GM23338 (cell line): Measurements from ENCODE around the gene EMD. TPM values are rescaled to one million over a fixed set of nuclear protein-coding genes. Genes with fewer than 3 reads are reported as not detected.

Source experiments
- ATAC-seq: fragments of 200-7000 bp; cut with Tn5 transposase; 3 replicates; pipeline ENCODE4 v1.9.1; 2020
- DNase-seq: peaks from one replicate; pipeline ENCODE4 v3.0.0-alpha.2; 2015; ENCODE audit warnings: low spot score
- H2AFZ ChIP-seq: fragments of 200-600 bp; sonication (generic); 2 replicates; pipeline ENCODE4 v1.8.0; 2016; ENCODE audit warnings: antibody characterized with exemption, mild to moderate bottlenecking, moderate library complexity
- H3F3A ChIP-seq: fragments of 200-600 bp; sonication (generic); replicated peaks from 2 replicates; pipeline ENCODE4 v1.8.0; 2017; ENCODE audit warnings: antibody characterized with exemption, mixed run types, low read depth
- H3K27ac ChIP-seq: fragments of 200-600 bp; sonication (generic); 2 replicates; pipeline ENCODE4 v1.6.1; 2016; ENCODE audit warnings: low read depth
- H3K27me3 ChIP-seq: fragments of 200-600 bp; sonication (generic); 2 replicates; pipeline ENCODE4 v1.8.0; 2016; ENCODE audit warnings: mild to moderate bottlenecking, mixed run types, moderate library complexity; ENCODE audit not compliant: insufficient read depth
- H3K36me3 ChIP-seq: fragments of 200-600 bp; sonication (generic); 2 replicates; pipeline ENCODE4 v1.8.0; 2016; ENCODE audit warnings: mild to moderate bottlenecking; ENCODE audit not compliant: insufficient read depth
- H3K4me1 ChIP-seq: fragments of 200-600 bp; sonication (generic); 2 replicates; pipeline ENCODE4 v1.8.0; 2016; ENCODE audit warnings: mild to moderate bottlenecking, moderate library complexity; ENCODE audit not compliant: insufficient read depth
- H3K4me2 ChIP-seq: fragments of 200-600 bp; sonication (generic); 2 replicates; pipeline ENCODE4 v1.7.1; 2017; ENCODE audit warnings: mixed run types
- H3K4me3 ChIP-seq: fragments of 200-600 bp; sonication (generic); 2 replicates; pipeline ENCODE4 v1.6.1; 2016; ENCODE audit warnings: mixed run types
- H3K79me2 ChIP-seq: fragments of 200-600 bp; sonication (generic); replicated peaks from 2 replicates; pipeline ENCODE4 v1.8.0; 2017; ENCODE audit warnings: mild to moderate bottlenecking; ENCODE audit not compliant: insufficient read depth
- H3K9me2 ChIP-seq: fragments of 200-600 bp; sonication (generic); 2 replicates; pipeline ENCODE4 v1.8.0; 2017; ENCODE audit not compliant: insufficient read depth
- H4K20me1 ChIP-seq: fragments of 200-600 bp; sonication (generic); replicated peaks from 2 replicates; pipeline ENCODE4 v1.8.0; 2017; ENCODE audit warnings: mild to moderate bottlenecking; ENCODE audit not compliant: insufficient read depth
- H3K27ac Mint-ChIP-seq: 2 replicates; pipeline ENCODE4 v1.8.0; 2020; ENCODE audit warnings: inconsistent platforms, mild to moderate bottlenecking, moderate library complexity, mixed read lengths
- H3K27me3 Mint-ChIP-seq: 3 replicates; pipeline ENCODE4 v1.8.0; 2022; ENCODE audit warnings: low read depth, mild to moderate bottlenecking, moderate library complexity, mixed read lengths, inconsistent platforms; ENCODE audit not compliant: insufficient read depth, poor library complexity
- H3K36me3 Mint-ChIP-seq: 3 replicates; pipeline ENCODE4 v1.8.0; 2021; ENCODE audit warnings: low read depth, mild to moderate bottlenecking, inconsistent platforms, moderate library complexity, mixed read lengths
- H3K4me1 Mint-ChIP-seq: 3 replicates; pipeline ENCODE4 v1.8.0; 2020; ENCODE audit warnings: mild to moderate bottlenecking, inconsistent platforms, mixed read lengths
- H3K4me3 Mint-ChIP-seq: 3 replicates; pipeline ENCODE4 v1.8.0; 2021; ENCODE audit warnings: moderate library complexity, mild to moderate bottlenecking, inconsistent platforms, mixed read lengths
- H3K9me3 Mint-ChIP-seq: 3 replicates; pipeline ENCODE4 v1.8.0; 2020; ENCODE audit warnings: moderate library complexity, mild to moderate bottlenecking, inconsistent platforms, mixed read lengths
- JUNB ChIP-seq: IDR thresholded peaks from one replicate; pipeline ENCODE4 v1.6.1; 2016; ENCODE audit warnings: antibody characterized with exemption; ENCODE audit not compliant: unreplicated experiment
- ZNF114 ChIP-seq: fragments of 250-450 bp; sonication (Bioruptor Pico); IDR thresholded peaks from 2 replicates; pipeline ENCODE4 v1.5.0; 2020; ENCODE audit warnings: mild to moderate bottlenecking, moderate library complexity
- polyA plus RNA-seq: library from polyadenylated mRNA; unstranded; fragments of >200 nt; fragmentation: Nextera tagmentation; extraction: Ambion mirVana; gene quantifications from 2 replicates; pipeline ENCODE4 v1.2.1, GENCODE V29; 2016
- total RNA-seq: library from RNA; depleted of rRNA; stranded (reverse); fragments of >200 nt; shearing (Covaris generic); gene quantifications from 2 replicates; pipeline ENCODE4 v1.2.3, GENCODE V29; 2014
- TF ChIP-seq, protein P1 (sequence below): IDR thresholded peaks from one replicate; pipeline ENCODE4 v1.6.1; 2018; ENCODE audit warnings: antibody characterized with exemption; ENCODE audit not compliant: unreplicated experiment
- TF ChIP-seq, protein P2 (sequence below): fragments of 250-450 bp; sonication (Bioruptor Pico); IDR thresholded peaks from 2 replicates; pipeline ENCODE4 v1.5.0; 2020; ENCODE audit warnings: mild to moderate bottlenecking, moderate library complexity
- TF ChIP-seq, protein P3 (sequence below): IDR thresholded peaks from 2 replicates; pipeline ENCODE4 v1.6.1; 2016; ENCODE audit warnings: antibody characterized with exemption

EMD gene
- total and polyA plus RNA-seq, 2 experiments from 2014 or later: 74.2 to 78.6 TPM

DNA sequence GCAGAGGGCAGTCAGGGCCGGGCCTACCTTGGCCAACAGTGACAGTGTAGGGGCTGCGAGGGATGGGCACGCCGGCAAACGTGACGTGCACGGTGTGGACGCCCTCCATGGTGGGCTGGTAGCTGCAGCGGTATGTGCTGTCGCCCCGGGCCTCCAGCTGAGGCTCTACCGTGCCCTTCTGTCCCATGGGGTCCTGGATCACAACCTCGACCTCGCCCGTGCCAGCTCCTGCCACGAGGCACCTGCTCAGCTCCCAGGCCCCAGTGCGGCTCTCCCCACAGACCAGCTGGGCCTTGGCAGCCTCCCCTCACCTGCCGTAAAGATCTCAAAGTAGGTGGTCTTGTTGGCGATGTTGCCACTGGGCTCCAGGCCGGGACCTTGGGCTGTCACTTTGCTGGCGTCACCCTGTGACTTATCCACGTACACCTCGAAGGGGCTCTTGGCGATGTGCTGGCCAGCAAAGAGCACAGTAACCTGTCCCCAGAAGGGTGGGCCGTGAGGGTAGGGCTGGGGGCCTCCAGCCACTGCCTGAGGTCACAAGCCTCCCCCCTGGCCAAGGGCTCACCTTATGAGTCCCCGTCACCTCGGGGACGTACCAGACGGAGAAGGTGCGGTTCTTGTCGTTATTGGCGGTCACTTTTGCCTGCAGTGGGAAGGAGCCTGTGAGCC, 13.0 kb upstream of the EMD start:
- Histone ChIP-seq H3K27ac (no peak overlapping the region), H3K4me1 (no peaks in the 10 kb centered on the region), H3F3A (0 out of 2 replicates have a peak, but pooled peaks cover 4% of the 10 kb centered on the region), H4K20me1 (peaks cover 6% of the 10 kb centered on the region), H3K4me3 (no peak overlapping the region), H2AFZ (no peak overlapping the region), H3K79me2 (peaks cover 55% of the 10 kb centered on the region), H3K36me3 (peaks cover 13% of the 10 kb centered on the region), H3K27me3 (no peaks in the 10 kb centered on the region), H3K9me2 (no peaks in the 10 kb centered on the region), H3K4me2 (no peak overlapping the region)
- Mint-ChIP-seq H3K36me3 (peaks cover 81% of the 10 kb centered on the region), H3K27ac (no peak overlapping the region), H3K4me1 (no peaks in the 10 kb centered on the region; the same call in 2 of the 3 replicates), H3K27me3 (peaks cover 23% of the 10 kb centered on the region), H3K9me3 (peaks cover 5% of the 10 kb centered on the region; the same call in 2 of the 3 replicates), H3K4me3 (no peak overlapping the region)
- no peak for DNase-seq
- TF ChIP-seq, protein P1, sequence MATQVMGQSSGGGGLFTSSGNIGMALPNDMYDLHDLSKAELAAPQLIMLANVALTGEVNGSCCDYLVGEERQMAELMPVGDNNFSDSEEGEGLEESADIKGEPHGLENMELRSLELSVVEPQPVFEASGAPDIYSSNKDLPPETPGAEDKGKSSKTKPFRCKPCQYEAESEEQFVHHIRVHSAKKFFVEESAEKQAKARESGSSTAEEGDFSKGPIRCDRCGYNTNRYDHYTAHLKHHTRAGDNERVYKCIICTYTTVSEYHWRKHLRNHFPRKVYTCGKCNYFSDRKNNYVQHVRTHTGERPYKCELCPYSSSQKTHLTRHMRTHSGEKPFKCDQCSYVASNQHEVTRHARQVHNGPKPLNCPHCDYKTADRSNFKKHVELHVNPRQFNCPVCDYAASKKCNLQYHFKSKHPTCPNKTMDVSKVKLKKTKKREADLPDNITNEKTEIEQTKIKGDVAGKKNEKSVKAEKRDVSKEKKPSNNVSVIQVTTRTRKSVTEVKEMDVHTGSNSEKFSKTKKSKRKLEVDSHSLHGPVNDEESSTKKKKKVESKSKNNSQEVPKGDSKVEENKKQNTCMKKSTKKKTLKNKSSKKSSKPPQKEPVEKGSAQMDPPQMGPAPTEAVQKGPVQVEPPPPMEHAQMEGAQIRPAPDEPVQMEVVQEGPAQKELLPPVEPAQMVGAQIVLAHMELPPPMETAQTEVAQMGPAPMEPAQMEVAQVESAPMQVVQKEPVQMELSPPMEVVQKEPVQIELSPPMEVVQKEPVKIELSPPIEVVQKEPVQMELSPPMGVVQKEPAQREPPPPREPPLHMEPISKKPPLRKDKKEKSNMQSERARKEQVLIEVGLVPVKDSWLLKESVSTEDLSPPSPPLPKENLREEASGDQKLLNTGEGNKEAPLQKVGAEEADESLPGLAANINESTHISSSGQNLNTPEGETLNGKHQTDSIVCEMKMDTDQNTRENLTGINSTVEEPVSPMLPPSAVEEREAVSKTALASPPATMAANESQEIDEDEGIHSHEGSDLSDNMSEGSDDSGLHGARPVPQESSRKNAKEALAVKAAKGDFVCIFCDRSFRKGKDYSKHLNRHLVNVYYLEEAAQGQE: no peak
- no peak for TF ChIP-seq JUNB
- TF ChIP-seq, protein P2, sequence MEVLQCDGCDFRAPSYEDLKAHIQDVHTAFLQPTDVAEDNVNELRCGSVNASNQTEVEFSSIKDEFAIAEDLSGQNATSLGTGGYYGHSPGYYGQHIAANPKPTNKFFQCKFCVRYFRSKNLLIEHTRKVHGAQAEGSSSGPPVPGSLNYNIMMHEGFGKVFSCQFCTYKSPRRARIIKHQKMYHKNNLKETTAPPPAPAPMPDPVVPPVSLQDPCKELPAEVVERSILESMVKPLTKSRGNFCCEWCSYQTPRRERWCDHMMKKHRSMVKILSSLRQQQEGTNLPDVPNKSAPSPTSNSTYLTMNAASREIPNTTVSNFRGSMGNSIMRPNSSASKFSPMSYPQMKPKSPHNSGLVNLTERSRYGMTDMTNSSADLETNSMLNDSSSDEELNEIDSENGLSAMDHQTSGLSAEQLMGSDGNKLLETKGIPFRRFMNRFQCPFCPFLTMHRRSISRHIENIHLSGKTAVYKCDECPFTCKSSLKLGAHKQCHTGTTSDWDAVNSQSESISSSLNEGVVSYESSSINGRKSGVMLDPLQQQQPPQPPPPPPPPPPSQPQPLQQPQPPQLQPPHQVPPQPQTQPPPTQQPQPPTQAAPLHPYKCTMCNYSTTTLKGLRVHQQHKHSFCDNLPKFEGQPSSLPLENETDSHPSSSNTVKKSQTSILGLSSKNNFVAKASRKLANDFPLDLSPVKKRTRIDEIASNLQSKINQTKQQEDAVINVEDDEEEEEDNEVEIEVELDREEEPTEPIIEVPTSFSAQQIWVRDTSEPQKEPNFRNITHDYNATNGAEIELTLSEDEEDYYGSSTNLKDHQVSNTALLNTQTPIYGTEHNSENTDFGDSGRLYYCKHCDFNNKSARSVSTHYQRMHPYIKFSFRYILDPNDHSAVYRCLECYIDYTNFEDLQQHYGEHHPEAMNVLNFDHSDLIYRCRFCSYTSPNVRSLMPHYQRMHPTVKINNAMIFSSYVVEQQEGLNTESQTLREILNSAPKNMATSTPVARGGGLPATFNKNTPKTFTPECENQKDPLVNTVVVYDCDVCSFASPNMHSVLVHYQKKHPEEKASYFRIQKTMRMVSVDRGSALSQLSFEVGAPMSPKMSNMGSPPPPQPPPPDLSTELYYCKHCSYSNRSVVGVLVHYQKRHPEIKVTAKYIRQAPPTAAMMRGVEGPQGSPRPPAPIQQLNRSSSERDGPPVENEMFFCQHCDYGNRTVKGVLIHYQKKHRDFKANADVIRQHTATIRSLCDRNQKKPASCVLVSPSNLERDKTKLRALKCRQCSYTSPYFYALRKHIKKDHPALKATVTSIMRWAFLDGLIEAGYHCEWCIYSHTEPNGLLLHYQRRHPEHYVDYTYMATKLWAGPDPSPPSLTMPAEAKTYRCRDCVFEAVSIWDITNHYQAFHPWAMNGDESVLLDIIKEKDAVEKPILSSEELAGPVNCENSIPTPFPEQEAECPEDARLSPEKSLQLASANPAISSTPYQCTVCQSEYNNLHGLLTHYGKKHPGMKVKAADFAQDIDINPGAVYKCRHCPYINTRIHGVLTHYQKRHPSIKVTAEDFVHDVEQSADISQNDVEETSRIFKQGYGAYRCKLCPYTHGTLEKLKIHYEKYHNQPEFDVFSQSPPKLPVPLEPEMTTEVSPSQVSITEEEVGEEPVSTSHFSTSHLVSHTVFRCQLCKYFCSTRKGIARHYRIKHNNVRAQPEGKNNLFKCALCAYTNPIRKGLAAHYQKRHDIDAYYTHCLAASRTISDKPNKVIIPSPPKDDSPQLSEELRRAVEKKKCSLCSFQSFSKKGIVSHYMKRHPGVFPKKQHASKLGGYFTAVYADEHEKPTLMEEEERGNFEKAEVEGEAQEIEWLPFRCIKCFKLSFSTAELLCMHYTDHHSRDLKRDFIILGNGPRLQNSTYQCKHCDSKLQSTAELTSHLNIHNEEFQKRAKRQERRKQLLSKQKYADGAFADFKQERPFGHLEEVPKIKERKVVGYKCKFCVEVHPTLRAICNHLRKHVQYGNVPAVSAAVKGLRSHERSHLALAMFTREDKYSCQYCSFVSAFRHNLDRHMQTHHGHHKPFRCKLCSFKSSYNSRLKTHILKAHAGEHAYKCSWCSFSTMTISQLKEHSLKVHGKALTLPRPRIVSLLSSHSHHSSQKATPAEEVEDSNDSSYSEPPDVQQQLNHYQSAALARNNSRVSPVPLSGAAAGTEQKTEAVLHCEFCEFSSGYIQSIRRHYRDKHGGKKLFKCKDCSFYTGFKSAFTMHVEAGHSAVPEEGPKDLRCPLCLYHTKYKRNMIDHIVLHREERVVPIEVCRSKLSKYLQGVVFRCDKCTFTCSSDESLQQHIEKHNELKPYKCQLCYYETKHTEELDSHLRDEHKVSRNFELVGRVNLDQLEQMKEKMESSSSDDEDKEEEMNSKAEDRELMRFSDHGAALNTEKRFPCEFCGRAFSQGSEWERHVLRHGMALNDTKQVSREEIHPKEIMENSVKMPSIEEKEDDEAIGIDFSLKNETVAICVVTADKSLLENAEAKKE (CRISPR knock-in tag): no peak
- TF ChIP-seq, protein P3, sequence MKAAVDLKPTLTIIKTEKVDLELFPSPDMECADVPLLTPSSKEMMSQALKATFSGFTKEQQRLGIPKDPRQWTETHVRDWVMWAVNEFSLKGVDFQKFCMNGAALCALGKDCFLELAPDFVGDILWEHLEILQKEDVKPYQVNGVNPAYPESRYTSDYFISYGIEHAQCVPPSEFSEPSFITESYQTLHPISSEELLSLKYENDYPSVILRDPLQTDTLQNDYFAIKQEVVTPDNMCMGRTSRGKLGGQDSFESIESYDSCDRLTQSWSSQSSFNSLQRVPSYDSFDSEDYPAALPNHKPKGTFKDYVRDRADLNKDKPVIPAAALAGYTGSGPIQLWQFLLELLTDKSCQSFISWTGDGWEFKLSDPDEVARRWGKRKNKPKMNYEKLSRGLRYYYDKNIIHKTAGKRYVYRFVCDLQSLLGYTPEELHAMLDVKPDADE: no peak
- TF ChIP-seq ZNF114 (CRISPR knock-in tag): no peak
- ATAC-seq: no peak
